Activated CD8-positive, alpha-beta memory T cell treated with anti-CD3 and anti-CD28 coated beads for 36 hours (primary cell): ENCODE results near the gene SQSTM1. TPM values are rescaled to one million over a fixed set of nuclear protein-coding genes. Genes with fewer than 3 reads are reported as not detected.
"Not testable (repeated sequence)": the region's sequence is repeated elsewhere in the genome, so short reads cannot be mapped to it uniquely, and the experiment has no call there.

Source experiments
- CTCF ChIA-PET: fragments of 350-600 bp; sonication (Branson Sonifier 250); formaldehyde crosslinking; loops from one replicate; lab custom pipeline; 2021; ENCODE audit warnings: antibody characterized with exemption; lab: Charles Lee
- POLR2A ChIA-PET: fragments of 350-600 bp; sonication (Branson Sonifier 250); formaldehyde crosslinking; loops from one replicate; lab custom pipeline; 2021; ENCODE audit warnings: antibody characterized with exemption; lab: Charles Lee
- total RNA-seq, 2 experiments: library from RNA; stranded (reverse); gene quantifications; one replicate each; pipeline ENCODE4 v1.2.3, GENCODE V29; 2021

SQSTM1 gene
- total RNA-seq, 2 experiments from 2014 or later = 132 to 135 TPM

DNA sequence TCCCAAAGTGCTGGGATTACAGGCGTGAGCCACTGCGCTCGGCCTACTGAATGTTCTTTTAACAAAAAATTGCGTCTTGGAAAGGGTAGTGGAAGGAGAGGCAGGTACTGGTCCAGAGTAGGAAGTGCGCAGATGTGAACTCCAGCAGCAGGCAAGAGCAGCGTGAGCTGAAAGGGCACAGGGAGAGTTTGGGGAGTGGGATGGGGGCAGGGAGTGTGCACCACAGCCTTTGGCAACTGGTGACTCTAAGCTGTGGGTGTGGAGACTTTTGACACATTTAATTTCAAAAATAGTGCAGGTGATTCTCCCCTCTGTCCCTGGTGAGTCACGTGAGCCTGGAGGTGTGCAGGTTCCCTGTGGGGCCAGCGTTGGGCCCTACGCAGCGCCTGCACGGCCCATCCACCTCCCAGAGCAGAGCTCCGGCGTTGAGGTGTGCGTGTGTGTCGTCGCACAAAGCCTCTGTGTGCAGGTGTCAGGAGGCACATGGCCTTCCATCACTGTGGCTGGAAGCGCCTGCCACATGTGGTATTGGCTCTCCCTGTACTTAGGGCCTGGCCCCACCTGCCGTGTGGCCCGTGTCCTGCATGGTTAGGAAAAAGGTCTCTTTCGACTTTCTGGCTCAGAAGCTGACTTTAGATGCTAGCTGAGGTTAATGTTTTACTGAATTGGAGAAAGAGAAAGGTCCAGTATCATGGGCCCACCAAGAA lies 11.5 kb downstream of the SQSTM1 start:
- ChIA-PET POLR2A (interaction anchor here (0.7 kb wide), 1 partner anchor 100 kb away, joined by 3 read pairs; no protein-coding TSS in a partner anchor), CTCF (interaction anchor here (0.6 kb wide), 2 partner anchors 23 to 160 kb away, joined by 4 to 5 read pairs; no protein-coding TSS in a partner anchor)

DNA sequence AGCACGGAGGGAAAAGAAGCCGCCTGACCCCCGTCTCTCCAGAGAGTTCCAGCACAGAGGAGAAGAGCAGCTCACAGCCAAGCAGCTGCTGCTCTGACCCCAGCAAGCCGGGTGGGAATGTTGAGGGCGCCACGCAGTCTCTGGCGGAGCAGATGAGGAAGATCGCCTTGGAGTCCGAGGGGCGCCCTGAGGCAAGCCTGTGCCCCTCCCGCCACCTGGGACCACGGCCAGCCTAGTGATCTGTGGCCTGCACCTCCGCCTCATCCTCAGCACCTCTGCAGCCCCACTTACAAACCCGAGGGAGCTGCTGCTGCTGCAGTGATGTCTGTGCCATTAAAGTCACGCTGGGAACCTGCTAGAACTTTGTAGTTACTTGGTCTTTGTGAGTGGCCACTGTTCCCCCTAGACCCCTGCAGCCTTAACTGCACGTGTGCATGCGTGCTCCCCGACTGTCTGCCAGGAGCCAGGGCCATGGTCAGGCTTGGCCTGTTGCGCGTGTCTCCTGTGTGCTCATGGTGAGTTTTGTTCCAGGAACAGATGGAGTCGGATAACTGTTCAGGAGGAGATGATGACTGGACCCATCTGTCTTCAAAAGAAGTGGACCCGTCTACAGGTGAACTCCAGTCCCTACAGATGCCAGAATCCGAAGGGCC lies 12.5 kb downstream of the SQSTM1 start:
- CTCF ChIA-PET = interaction anchor here (0.5 to 1.0 kb wide), 2 partner anchors 18 to 1670 kb away, joined by 3 to 6 read pairs; no protein-coding TSS in a partner anchor
- POLR2A ChIA-PET = interaction anchor here (1.0 kb wide), 1 partner anchor 20 kb away, joined by 3 read pairs; no protein-coding TSS in a partner anchor

DNA sequence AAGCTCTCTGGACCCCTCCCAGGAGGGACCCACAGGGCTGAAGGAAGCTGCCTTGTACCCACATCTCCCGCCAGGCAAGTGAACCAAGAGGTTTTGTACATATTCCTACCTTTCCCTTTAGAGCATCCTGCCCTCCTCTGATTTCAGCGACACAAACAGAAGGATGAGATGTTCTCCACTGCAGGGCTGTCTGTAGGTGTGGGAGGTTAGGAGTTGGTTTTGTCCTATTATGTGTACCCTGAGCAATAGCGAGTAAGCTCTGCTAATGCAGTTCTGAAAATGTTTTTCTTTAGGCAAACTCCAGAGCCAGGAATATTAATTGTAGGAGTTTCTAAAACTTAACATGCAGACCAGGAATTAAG lies 13.0 kb downstream of the SQSTM1 start:
- POLR2A ChIA-PET = interaction anchor here (1.0 kb wide), 1 partner anchor 20 kb away, joined by 3 read pairs; no protein-coding TSS in a partner anchor
- CTCF ChIA-PET = interaction anchor here (0.5 to 1.0 kb wide), 2 partner anchors 18 to 1670 kb away, joined by 3 to 6 read pairs; no protein-coding TSS in a partner anchor

DNA sequence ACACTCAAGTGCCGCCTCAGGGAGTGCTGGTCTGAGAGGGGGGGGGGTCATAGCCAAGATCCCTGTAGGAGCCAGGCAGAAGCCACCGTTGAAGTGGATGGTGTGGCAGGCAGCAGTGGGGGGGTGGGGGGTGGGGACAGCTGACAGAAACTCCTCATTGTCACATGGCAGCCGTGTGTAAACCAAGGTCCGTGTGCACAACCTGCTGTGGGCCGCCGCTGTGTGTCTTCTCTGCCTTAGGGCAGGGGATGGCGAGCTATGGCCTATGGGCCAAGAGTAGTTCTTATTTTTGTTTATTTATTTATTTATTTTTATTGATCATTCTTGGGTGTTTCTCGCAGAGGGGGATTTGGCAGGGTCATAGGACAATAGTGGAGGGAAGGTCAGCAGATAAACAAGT lies 13.4 kb downstream of the SQSTM1 start:
- ChIA-PET CTCF (interaction anchor here (1.0 kb wide), 1 partner anchor 19 kb away, joined by 6 read pairs; no protein-coding TSS in a partner anchor), POLR2A (no interaction called here)

DNA sequence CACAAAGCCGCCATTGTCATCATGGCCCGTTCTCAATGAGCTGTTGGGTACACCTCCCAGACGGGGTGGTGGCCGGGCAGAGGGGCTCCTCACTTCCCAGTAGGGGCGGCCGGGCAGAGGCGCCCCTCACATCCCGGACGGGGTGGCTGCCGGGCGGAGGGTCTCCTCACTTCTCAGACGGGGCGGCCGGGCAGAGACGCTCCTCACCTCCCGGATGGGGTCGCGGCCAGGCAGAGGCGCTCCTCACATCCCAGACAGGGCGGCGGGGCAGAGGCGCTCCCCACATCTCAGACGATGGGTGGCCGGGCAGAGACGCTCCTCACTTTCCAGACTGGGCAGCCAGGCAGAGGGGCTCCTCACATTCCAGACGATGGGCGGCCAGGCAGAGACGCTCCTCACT lies 14.2 kb downstream of the SQSTM1 start:
- POLR2A ChIA-PET, CTCF ChIA-PET: not testable (repeated sequence)

DNA sequence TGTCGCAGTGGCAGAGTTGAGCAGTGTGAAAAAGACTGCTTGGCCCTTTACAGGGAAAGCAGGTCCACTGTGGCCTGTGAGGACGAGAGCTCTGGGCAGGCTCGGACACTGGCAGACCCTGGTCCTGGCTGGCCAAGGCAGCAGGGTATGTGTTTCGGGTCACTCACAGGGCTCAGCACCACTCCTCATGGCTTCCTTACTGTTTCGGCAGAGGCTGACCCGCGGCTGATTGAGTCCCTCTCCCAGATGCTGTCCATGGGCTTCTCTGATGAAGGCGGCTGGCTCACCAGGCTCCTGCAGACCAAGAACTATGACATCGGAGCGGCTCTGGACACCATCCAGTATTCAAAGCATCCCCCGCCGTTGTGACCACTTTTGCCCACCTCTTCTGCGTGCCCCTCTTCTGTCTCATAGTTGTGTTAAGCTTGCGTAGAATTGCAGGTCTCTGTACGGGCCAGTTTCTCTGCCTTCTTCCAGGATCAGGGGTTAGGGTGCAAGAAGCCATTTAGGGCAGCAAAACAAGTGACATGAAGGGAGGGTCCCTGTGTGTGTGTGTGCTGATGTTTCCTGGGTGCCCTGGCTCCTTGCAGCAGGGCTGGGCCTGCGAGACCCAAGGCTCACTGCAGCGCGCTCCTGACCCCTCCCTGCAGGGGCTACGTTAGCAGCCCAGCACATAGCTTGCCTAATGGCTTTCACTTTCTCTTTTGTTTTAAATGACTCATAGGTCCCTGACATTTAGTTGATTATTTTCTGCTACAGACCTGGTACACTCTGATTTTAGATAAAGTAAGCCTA lies 15.7 kb downstream of the SQSTM1 start:
- POLR2A ChIA-PET = no interaction called here
- CTCF ChIA-PET = interaction anchor here (1.3 to 1.5 kb wide), 2 partner anchors 35 to 39 kb away, joined by 4 read pairs; no protein-coding TSS in a partner anchor

DNA sequence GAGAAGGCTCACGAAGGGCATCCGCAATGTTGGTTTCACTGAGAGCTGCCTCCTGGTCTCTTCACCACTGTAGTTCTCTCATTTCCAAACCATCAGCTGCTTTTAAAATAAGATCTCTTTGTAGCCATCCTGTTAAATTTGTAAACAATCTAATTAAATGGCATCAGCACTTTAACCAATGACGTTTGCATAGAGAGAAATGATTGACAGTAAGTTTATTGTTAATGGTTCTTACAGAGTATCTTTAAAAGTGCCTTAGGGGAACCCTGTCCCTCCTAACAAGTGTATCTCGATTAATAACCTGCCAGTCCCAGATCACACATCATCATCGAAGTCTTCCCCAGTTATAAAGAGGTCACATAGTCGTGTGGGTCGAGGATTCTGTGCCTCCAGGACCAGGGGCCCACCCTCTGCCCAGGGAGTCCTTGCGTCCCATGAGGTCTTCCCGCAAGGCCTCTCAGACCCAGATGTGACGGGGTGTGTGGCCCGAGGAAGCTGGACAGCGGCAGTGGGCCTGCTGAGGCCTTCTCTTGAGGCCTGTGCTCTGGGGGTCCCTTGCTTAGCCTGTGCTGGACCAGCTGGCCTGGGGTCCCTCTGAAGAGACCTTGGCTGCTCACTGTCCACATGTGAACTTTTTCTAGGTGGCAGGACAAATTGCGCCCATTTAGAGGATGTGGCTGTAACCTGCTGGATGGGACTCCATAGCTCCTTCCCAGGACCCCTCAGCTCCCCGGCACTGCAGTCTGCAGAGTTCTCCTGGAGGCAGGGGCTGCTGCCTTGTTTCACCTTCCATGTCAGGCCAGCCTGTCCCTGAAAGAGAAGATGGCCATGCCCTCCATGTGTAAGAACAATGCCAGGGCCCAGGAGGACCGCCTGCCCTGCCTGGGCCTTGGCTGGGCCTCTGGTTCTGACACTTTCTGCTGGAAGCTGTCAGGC lies 16.6 kb downstream of the SQSTM1 start:
- ChIA-PET POLR2A (no interaction called here), CTCF (interaction anchor here (0.6 to 1.5 kb wide), 3 partner anchors 36 to 968 kb away, joined by 4 read pairs; no protein-coding TSS in a partner anchor)

DNA sequence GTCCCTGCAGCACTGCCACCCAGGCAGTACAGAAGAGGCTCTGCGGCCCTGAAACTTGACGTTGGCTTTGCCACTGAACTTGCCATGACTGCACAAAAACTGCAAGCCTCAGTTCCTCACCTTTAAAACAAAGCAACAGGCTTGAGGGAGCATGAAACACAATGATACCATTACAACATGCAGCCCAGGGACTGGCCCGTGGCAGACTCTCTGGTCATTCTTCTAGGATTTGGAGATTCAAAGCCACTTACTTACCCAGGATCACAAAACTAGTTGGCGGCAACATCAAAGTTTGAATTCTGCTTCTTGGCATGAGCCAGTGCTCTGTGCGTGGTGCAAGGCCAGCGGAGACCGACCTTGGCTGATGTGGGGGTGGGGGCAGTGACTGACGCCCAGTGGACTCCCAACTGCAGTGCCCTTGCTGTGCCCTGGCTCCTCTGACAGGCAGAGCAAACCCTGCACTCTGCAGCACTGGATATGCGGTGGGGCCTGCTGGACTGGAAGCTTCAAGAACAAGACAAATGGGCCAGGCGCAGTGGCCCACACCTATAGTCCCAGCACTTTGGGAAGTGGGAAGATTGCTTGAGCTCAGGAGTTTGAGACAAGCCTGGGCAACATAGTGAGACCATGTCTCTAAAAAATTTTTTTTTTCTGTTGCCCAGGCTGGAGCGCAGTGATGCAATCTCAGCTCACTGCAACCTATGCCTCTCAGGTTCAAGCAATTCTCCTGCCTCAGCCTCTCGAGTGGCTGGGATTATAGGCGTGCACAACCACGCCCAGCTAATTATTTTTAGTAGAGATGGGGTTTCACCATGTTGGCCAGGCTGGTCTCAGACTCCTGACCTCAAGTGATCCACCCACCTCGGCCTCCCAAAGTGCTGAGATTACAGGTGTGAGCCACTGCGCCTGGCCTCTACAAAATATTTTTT lies 18.9 kb downstream of the SQSTM1 start:
- POLR2A ChIA-PET = no interaction called here

DNA sequence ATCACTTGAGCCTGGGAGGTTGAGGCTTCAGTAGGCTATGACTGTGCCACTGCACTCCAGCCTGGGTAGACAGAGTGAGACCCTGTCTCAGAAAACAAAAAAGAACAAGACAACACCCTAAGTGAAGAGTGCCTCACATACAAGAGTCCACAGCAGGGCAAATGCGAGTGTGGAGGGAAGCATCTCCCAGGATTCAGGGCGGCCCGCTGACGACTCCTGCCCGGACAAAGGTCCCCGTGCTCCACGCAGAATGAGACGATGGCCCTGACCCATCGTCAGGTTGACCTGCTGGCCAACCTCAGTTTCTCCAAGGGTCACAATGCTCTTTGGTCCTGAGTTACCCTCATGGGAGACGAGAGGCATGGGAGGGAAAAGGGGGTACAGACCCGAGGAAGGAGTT lies 19.6 kb downstream of the SQSTM1 start:
- ChIA-PET POLR2A (no interaction called here), CTCF (interaction anchor here (1.0 kb wide), 1 partner anchor 78 kb away, joined by 3 read pairs; no protein-coding TSS in a partner anchor)

More for the DNA sequence above, 18.9 kb downstream of the SQSTM1 start:
- CTCF ChIA-PET = no interaction called here

DNA sequence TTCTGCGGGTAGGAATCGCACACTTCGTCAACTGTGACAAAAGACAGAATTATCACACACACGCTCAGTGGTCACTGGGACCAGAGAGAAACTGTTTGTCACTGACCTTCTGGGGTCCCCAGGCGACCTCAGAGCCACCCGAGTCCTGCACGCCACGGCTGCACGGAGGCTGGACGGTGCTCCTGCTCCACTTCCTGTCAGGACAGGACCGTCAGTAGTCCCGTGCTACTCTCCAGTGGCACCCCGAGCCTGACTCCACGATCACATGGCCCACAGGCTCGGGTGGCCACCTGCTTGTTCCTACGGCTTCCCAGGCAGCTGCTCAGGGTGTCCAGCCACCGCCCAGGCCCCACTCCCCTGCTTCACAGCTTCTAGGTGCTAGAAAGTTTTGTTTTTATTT lies 20.1 kb downstream of the SQSTM1 start:
- CTCF ChIA-PET = interaction anchor here (1.0 kb wide), 1 partner anchor 78 kb away, joined by 3 read pairs; no protein-coding TSS in a partner anchor
- POLR2A ChIA-PET = no interaction called here

DNA sequence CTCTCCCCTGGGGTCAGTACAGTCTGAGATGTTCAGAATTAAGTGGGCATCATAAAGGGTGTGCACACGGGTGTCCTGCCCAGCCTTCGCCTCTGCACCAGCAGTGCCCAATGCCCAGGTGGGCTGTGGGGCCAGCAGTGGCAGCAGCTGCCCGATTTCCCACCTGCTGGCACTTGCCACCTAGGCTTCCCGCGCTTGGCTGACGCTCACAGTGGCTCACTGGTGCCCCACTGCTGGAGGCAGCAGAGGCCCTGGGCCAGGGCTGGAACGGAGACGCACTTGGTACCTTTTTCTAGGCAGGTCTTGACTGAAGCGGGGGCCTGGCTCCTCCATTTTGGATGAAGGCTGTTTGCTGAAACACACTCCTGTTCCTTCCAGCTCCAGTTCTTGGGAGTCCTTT lies 20.9 kb downstream of the SQSTM1 start:
- ChIA-PET POLR2A (no interaction called here), CTCF (interaction anchor here (1.0 kb wide), 1 partner anchor 79 kb away, joined by 3 read pairs; no protein-coding TSS in a partner anchor)

DNA sequence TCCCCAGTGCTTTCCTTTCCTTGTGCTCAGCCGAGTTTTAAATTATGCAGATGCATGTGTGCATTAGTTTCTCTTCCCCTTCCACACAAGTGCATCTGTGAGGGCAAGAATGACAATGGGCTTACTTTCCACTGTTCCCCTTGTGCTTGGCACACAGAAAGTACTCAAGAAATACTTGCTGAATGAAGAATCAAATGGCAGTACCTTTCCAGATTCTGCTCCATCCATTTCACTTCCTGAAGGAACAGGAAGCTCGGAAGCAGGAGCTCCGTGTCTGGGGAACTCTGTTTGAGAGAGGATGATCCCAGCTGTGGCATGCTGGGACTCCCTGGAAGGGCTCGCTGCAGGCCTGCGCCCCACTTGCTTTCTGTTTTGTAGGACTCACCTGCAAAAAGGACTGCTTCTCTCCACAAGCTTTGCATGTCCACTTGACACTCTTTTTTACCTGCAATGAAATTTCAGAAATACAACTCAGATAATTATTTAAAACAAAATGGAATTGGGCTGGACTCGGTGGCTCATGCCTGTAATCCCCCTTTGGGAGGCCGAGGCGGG lies 32.4 kb downstream of the SQSTM1 start:
- CTCF ChIA-PET = interaction anchor here (1.1 kb wide), 1 partner anchor 24 kb away, joined by 3 read pairs; no protein-coding TSS in a partner anchor
- POLR2A ChIA-PET = no interaction called here

DNA sequence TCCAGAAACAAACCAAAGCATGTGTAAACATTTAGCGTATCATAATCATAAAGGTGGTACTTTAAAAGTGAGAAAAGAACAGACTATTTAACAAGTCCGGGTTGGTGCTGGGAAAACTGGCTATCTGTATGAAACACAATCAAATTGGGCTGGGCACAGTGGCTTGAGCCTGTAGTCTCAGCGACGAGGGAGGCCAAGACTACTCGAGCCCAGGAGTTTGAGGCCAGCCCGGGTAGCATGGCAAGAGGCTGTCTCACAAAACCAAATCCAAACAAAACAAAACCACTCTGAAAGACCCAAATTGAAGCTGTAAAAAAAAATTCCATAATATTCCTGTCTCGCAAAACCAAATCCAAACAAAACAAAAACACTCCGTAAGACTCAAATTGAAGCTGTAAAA lies 33.7 kb downstream of the SQSTM1 start:
- POLR2A ChIA-PET = no interaction called here
- CTCF ChIA-PET = interaction anchor here (1.4 kb wide), 1 partner anchor 52 kb away, joined by 3 read pairs; no protein-coding TSS in a partner anchor

DNA sequence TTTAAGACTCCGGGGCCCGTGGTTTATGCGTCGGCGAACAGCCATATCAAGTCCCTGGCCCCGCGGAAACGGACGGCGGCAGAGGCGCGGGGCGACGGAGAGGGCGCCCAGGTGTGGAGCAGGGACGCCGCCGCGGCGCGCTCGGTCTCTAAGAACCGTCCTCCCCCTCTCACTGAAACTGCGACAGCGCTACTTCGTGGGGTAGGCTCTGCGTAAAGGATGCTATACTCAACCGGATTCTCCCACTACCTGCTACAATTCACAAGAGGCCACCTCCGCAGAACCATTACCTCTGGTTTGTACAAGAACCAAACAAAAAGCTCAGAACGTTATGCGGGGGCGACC lies 37.5 kb downstream of the SQSTM1 start:
- ChIA-PET POLR2A (interaction anchor here (0.6 kb wide), 1 partner anchor 102 kb away, joined by 3 read pairs; no protein-coding TSS in a partner anchor), CTCF (interaction anchor here (1.5 to 1.7 kb wide), 2 partner anchors 49 to 56 kb away, joined by 4 to 5 read pairs; no protein-coding TSS in a partner anchor)

DNA sequence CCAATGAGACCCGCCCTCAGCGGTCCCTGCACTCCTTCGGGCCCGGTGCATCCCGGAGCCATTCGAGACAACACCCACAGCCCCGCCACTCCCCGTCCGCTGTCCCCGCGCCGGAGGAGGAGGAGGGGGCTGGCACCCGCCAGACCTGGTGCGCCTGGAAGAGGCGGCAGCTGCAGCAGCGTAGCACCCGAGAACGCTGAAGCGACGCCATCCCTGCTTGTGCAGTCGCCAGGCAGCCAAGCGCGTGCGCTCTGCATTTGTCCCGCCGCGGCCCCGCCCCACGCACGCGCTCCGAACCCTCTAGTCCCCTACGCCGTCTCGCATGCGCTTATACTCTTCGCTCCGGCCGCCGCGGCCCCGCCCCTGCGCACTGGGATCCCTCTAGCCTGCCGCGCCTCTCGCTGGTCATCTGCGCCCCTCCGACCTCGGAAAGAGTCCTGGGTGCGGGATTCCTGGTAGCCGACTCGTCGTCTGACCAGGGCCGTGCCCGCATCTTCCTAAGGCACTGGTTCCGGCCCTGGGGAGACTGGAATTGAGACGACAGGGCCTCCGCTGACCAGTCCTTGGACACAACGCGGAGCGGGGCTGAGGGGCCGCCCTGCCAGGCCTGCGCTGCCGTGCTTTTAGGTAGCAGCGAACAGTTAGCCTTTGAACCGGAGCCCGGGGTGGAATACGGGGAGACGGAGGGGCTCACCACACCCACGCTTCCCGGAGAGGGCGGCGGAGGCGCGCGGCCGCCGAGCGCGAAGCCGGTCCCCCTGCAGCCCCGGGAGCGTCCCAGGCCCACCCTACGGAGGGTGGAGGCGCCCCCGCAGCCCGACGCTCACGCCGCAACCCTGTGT lies 38.1 kb downstream of the SQSTM1 start, which contains the start of gene MRNIP:
Gene MRNIP (minus strand): TSS at position 232 of the 842 bp plus-strand sequence. CDS start 21 bp downstream, at position 211.
- CTCF ChIA-PET = interaction anchor here (1.5 to 1.7 kb wide), 2 partner anchors 48 to 57 kb away, joined by 4 to 5 read pairs; no protein-coding TSS in a partner anchor
- POLR2A ChIA-PET = interaction anchor here (0.6 kb wide), 3 partner anchors 37 to 953 kb away, joined by 3 to 4 read pairs (median 3); no protein-coding TSS in a partner anchor
